Adrenal gland (tissue), 12 donors: ENCODE data around the gene SMAD3. TPM values are rescaled to one million over a fixed set of nuclear protein-coding genes. Genes with fewer than 3 reads are reported as not detected.

Source experiments
- DNase-seq, 7 donors: peaks; one replicate each; pipeline ENCODE4 v3.0.0-alpha.2; 2019 to 2020
- H3K27ac ChIP-seq, 5 donors: fragments of 200-600 bp; sonication (generic) in 4 of 5; 1 replicate in 3 of 5; 2 replicates in 2 of 5; pipeline versions ENCODE4 v1.5.1 to v1.8.0; 2016 to 2020; ENCODE audit warnings: mild to moderate bottlenecking in 1 of 5
- H3K27me3 ChIP-seq: fragments of 200-600 bp; 2 replicates; pipeline ENCODE4 v1.8.0; 2021
- H3K36me3 ChIP-seq, 2 donors: fragments of 200-600 bp; replicated peaks in 1 of 2; 1 replicate in 1 of 2; 2 replicates in 1 of 2; pipeline versions ENCODE4 v1.5.1 to v1.8.0; 2018 to 2022
- H3K4me1 ChIP-seq, 2 donors: fragments of 200-600 bp; replicated peaks in 1 of 2; 1 replicate in 1 of 2; 2 replicates in 1 of 2; pipeline versions ENCODE4 v1.5.1 to v1.8.0; 2018 to 2021
- H3K4me3 ChIP-seq, 4 donors: fragments of 200-600 bp; sonication (generic) in 3 of 4; one replicate each; pipeline ENCODE4 v1.5.1; 2016 to 2018
- H3K9me3 ChIP-seq, 3 donors: fragments of 200-600 bp; sonication (generic) in 1 of 3; replicated peaks in 1 of 3; 1 replicate in 2 of 3; 2 replicates in 1 of 3; pipeline versions ENCODE4 v1.5.1 to v1.8.0; 2016 to 2021
- POLR2A ChIP-seq, 2 donors: fragments of 450-650 bp; IDR thresholded peaks; one replicate each; pipeline ENCODE4 v1.6.1; 2017; ENCODE audit warnings: antibody characterized with exemption in 2 of 2, mild to moderate bottlenecking in 2 of 2, moderate library complexity in 1 of 2
- WGBS, 4 donors: extraction: QIAGEN DNeasy Blood & Tissue Kit in 2 of 4; methylation state at CpG; one replicate each; pipeline versions ENCODE4 v1.1.5 to v1.1.7; 2013 to 2017; 5-methylcytosine and 5-hydroxymethylcytosine counted together
- intact Hi-C, 2 donors: fragments of 100-400 bp; cut with DNase I; formaldehyde crosslinking; loops; one replicate each; pipeline versions ENCODE4 v1.14.1 to v1.15.0; 2022 to 2023
- polyA plus RNA-seq, 3 donors: library from polyadenylated mRNA; stranded (reverse); fragments of 200-250 nt in 2 of 3; fragments of 350-450 nt in 1 of 3; fragmentation: Illumina TruSeq in 1 of 3; extraction: RNeasy Lipid Tissue Mini Kit (QIAGEN cat#74804) in 1 of 3; gene quantifications; one replicate each; pipeline ENCODE4 v1.2.3, GENCODE V29; 2013 to 2014
- total RNA-seq, 9 donors: library from RNA; depleted of rRNA in 4 of 9; stranded (reverse); fragments of >200 nt in 4 of 9; fragments of 120-200 nt in 1 of 9; fragmentation: NEBNext Ultra II Directional in 1 of 9; extraction: Animal tissue kit (Norgen Biotek cat#: 25700) in 1 of 9; gene quantifications; one replicate each; pipeline versions ENCODE4 v1.1.0 to v1.2.4, GENCODE V29; 2013 to 2023
- TF ChIP-seq, protein P1 (sequence below), 6 experiments: fragments of 450-650 bp in 4 of 6; fragments of 200-600 bp in 2 of 6; sonication (generic) in 1 of 6; IDR thresholded peaks; 1 replicate in 5 of 6; 2 replicates in 1 of 6; pipeline versions ENCODE4 v1.5.1 to v1.8.0; 2016 to 2021; ENCODE audit warnings: antibody characterized with exemption in 6 of 6, mild to moderate bottlenecking in 2 of 6, moderate library complexity in 1 of 6
- donor health status: healthy with polysubstance abuse.
- donor health status: Bipolar disorder and iron deficiency.
- donor health status: DM: yes; HTN: yes; CAD: no.
- donor health status: DM: no; HTN: no; CAD: no.
- donor health status: DM: no; HTN: no; CAD: no.
- donor health status: DM: yes; HTN: yes; CAD: no.

SMAD3 gene
- total and polyA plus RNA-seq, 12 donors, result 6.4 to 92.0 (median 8.0) TPM

DNA sequence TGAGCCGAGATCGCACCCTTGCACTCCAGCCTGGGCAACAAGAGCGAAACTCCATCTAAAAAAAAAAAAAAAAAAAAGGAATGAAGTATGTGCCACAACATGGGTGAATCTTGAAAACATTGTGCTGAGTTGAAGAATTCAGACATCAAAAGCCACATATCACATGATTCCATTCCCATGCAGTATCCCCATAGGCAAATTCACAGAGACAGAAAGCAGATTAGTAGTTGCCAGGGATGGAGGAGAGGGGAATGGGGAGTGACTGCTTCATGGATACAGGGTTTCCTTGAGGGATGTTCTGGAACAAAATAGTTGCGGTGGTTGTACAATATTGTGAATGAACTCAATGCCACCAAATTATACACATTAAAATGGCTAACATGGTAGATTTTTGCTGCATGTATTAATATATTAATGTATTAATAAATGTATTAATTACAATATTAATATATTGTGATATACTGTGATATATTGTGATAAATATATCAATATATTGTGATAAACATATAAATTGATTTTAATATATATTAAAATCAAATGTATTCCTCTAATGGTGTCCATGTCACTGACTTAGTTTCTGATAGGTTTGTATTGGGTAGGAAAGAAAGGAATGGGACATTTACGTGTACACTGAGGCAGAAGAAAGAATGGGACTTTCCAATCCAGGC is 34.9 kb downstream of the SMAD3 start:
- Histone ChIP-seq H3K27ac (no peak overlapping the region), H3K4me1 (peaks cover 0 to 23% of the 10 kb centered on the region in 2 donors), H3K9me3 (no peaks in the 10 kb centered on the region), H3K36me3 (no peaks in the 10 kb centered on the region), H3K27me3 (no peaks in the 10 kb centered on the region), H3K4me3 (no peak overlapping the region)
- DNase-seq, result no peak
- intact Hi-C loops, result no loop called here
- WGBS, 4 donors, result 77 to 79% (median 78%) methylated on average over 5 of the region's 5 CpGs
- no peak for TF ChIP-seq POLR2A (IDR thresholded peaks at IDR 0.05)
- TF ChIP-seq, protein P1, sequence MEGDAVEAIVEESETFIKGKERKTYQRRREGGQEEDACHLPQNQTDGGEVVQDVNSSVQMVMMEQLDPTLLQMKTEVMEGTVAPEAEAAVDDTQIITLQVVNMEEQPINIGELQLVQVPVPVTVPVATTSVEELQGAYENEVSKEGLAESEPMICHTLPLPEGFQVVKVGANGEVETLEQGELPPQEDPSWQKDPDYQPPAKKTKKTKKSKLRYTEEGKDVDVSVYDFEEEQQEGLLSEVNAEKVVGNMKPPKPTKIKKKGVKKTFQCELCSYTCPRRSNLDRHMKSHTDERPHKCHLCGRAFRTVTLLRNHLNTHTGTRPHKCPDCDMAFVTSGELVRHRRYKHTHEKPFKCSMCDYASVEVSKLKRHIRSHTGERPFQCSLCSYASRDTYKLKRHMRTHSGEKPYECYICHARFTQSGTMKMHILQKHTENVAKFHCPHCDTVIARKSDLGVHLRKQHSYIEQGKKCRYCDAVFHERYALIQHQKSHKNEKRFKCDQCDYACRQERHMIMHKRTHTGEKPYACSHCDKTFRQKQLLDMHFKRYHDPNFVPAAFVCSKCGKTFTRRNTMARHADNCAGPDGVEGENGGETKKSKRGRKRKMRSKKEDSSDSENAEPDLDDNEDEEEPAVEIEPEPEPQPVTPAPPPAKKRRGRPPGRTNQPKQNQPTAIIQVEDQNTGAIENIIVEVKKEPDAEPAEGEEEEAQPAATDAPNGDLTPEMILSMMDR (IDR thresholded peaks at IDR 0.05), result no peak

GRCh38 chr15:67100801-67101581 is 35.6 kb downstream of the SMAD3 start:
- Histone ChIP-seq H3K36me3 (no peaks in the 10 kb centered on the region), H3K4me3 (no peak overlapping the region), H3K27ac (no peak overlapping the region), H3K4me1 (peaks cover 5 to 31% of the 10 kb centered on the region in 2 donors), H3K27me3 (no peaks in the 10 kb centered on the region), H3K9me3 (no peaks in the 10 kb centered on the region)
- DNase-seq, result no peak
- WGBS, 4 donors, result 84 to 91% (median 86%) methylated on average over 7 of the region's 7 CpGs
- intact Hi-C loops, result no loop called here
- no peak for TF ChIP-seq POLR2A (IDR thresholded peaks at IDR 0.05)
- TF ChIP-seq, protein P1 (IDR thresholded peaks at IDR 0.05), result no peak

GRCh38 chr15:67101911-67102598 is 36.7 kb downstream of the SMAD3 start:
- WGBS, 4 donors, result 64 to 74% (median 65%) methylated on average over 8 of the region's 8 CpGs
- TF ChIP-seq, protein P1 (IDR thresholded peaks at IDR 0.05), result no peak
- TF ChIP-seq POLR2A (IDR thresholded peaks at IDR 0.05), result no peak
- Histone ChIP-seq H3K36me3 (no peaks in the 10 kb centered on the region), H3K4me1 (peaks cover 9 to 41% of the 10 kb centered on the region in 2 donors), H3K27ac (no peak overlapping the region), H3K27me3 (no peaks in the 10 kb centered on the region), H3K4me3 (no peak overlapping the region), H3K9me3 (no peaks in the 10 kb centered on the region)
- DNase-seq, result no peak
- intact Hi-C loops, result no loop called here

DNA sequence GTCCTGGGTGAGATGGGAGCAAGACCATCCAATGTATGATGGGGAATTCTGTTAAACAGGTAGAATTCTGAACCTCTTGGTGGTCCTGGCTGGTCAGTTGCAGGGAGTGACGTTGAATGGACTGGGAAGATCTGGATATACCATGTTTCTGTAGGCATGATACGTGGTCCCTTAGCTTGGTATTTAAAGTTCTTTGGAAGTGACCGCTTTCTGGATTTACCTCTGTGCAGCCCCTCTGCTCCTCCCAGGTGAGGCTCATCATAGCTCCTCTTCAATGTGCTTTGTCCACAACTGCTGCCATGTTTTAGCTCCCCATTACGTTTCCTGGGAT is 37.2 kb downstream of the SMAD3 start:
- Histone ChIP-seq H3K27me3 (no peaks in the 10 kb centered on the region), H3K9me3 (no peaks in the 10 kb centered on the region), H3K36me3 (no peaks in the 10 kb centered on the region), H3K4me1 (peaks cover 14 to 46% of the 10 kb centered on the region in 2 donors), H3K27ac (no peak overlapping the region), H3K4me3 (no peak overlapping the region)
- intact Hi-C loops, result no loop called here
- TF ChIP-seq POLR2A (IDR thresholded peaks at IDR 0.05), result no peak
- TF ChIP-seq, protein P1 (IDR thresholded peaks at IDR 0.05), result no peak
- no peak for DNase-seq
- 88 to 99% (median 98%) methylated on average over 4 of the region's 4 CpGs for WGBS, 4 donors
